ENCODE data around the gene KCTD12. TPM values are rescaled to one million over a fixed set of nuclear protein-coding genes. Genes with fewer than 3 reads are reported as not detected.

Gene KCTD12
- total RNA-seq, 2 donors from 2014 or later, result 30.3 to 58.4 TPM

- no peaks in the 10 kb centered on the region for H3K9me3 ChIP-seq
- H3K36me3 ChIP-seq, result no peaks in the 10 kb centered on the region
- DNase-seq, result no peak
- TF ChIP-seq, protein P1, sequence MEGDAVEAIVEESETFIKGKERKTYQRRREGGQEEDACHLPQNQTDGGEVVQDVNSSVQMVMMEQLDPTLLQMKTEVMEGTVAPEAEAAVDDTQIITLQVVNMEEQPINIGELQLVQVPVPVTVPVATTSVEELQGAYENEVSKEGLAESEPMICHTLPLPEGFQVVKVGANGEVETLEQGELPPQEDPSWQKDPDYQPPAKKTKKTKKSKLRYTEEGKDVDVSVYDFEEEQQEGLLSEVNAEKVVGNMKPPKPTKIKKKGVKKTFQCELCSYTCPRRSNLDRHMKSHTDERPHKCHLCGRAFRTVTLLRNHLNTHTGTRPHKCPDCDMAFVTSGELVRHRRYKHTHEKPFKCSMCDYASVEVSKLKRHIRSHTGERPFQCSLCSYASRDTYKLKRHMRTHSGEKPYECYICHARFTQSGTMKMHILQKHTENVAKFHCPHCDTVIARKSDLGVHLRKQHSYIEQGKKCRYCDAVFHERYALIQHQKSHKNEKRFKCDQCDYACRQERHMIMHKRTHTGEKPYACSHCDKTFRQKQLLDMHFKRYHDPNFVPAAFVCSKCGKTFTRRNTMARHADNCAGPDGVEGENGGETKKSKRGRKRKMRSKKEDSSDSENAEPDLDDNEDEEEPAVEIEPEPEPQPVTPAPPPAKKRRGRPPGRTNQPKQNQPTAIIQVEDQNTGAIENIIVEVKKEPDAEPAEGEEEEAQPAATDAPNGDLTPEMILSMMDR (IDR thresholded peaks at IDR 0.05), result no peak
- H3K4me1 ChIP-seq, result no peaks in the 10 kb centered on the region
- intact Hi-C loops (cut with DNase I), result no loop called here
- H3K27me3 ChIP-seq, result no peaks in the 10 kb centered on the region
- H3K4me3 ChIP-seq, result no peak overlapping the region
- H3K27ac ChIP-seq, result no peak overlapping the region
- H3K9ac ChIP-seq (ENCODE audit: low read depth in 2 of 2, low read length in 2 of 2), result no peak overlapping the region
Measured at GRCh38 chr13:76852986-76853385, 33.2 kb downstream of the KCTD12 start.

GRCh38 chr13:76851961-76852360 is 34.2 kb downstream of the KCTD12 start:
- no peak overlapping the region for H3K4me3 ChIP-seq
- H3K36me3 ChIP-seq, result no peaks in the 10 kb centered on the region
- no peaks in the 10 kb centered on the region for H3K27me3 ChIP-seq
- intact Hi-C loops (cut with DNase I), result no loop called here
- H3K27ac ChIP-seq, result no peak overlapping the region
- TF ChIP-seq, protein P1 (IDR thresholded peaks at IDR 0.05), result no peak
- H3K9ac ChIP-seq (ENCODE audit: low read depth in 2 of 2, low read length in 2 of 2), result no peak overlapping the region
- H3K9me3 ChIP-seq, result no peaks in the 10 kb centered on the region
- H3K4me1 ChIP-seq, result no peaks in the 10 kb centered on the region
- DNase-seq, result no peak

DNA sequence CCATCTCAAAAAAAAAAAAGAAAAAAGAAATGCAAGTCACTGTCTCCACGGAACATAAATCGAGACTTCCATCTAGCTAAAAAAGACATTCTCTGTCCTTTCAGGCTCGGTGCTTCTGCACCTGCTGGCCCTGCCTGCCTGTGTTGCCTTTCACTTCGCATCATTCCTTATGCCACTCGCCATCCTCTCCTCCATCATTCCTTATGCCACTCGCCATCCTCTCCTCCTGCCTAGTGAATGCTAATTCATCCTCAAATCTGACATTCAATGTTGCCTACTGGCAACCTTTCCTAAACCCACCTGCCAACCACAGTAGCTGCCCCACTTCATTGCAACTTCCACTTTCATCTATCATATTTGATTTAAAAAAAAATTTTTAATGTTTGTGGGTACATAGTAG is 36.7 kb downstream of the KCTD12 start:
- DNase-seq, result no peak
- no peak overlapping the region for H3K9ac ChIP-seq (ENCODE audit: low read depth in 2 of 2, low read length in 2 of 2)
- no peak overlapping the region for H3K4me3 ChIP-seq
- no peaks in the 10 kb centered on the region for H3K27me3 ChIP-seq
- H3K36me3 ChIP-seq, result no peaks in the 10 kb centered on the region
- no peaks in the 10 kb centered on the region for H3K9me3 ChIP-seq
- intact Hi-C loops (cut with DNase I), result no loop called here
- no peak overlapping the region for H3K27ac ChIP-seq
- no peaks in the 10 kb centered on the region for H3K4me1 ChIP-seq
- TF ChIP-seq, protein P1 (IDR thresholded peaks at IDR 0.05), result no peak

- H3K36me3 ChIP-seq, result no peaks in the 10 kb centered on the region
- no peaks in the 10 kb centered on the region for H3K4me1 ChIP-seq
- DNase-seq, result no peak
- H3K27ac ChIP-seq, result no peak overlapping the region
- H3K27me3 ChIP-seq, result no peaks in the 10 kb centered on the region
- intact Hi-C loops (cut with DNase I), result no loop called here
- no peak overlapping the region for H3K9ac ChIP-seq (ENCODE audit: low read depth in 2 of 2, low read length in 2 of 2)
- no peak overlapping the region for H3K4me3 ChIP-seq
- H3K9me3 ChIP-seq, result no peaks in the 10 kb centered on the region
- TF ChIP-seq, protein P1 (IDR thresholded peaks at IDR 0.05), result no peak
Measured at GRCh38 chr13:76848596-76848995, 37.6 kb downstream of the KCTD12 start.

DNA sequence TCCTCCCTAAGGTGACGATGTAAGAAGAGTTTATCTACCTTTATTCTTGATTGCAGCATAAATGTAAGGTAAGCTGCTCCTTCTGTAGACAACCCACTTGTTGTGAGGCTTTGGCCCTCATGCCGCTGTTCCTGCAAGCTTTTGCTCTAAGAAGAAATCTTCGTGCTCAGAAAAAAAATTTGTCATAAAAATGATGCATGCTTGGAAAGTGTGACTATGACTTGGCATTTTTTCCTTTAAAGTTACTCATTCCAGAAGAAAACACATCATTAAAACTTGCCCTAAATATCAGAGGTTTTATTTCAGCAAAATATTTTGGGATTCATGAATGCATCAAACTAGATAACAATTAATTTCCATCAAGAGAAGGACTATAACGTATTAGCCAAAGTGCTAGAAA is 39.8 kb downstream of the KCTD12 start:
- Histone ChIP-seq H3K27ac (no peak overlapping the region), H3K9me3 (no peaks in the 10 kb centered on the region), H3K27me3 (no peaks in the 10 kb centered on the region), H3K9ac (ENCODE audit: low read depth in 2 of 2, low read length in 2 of 2) (no peak overlapping the region), H3K4me3 (no peak overlapping the region), H3K36me3 (no peaks in the 10 kb centered on the region), H3K4me1 (no peaks in the 10 kb centered on the region)
- no peak for DNase-seq
- intact Hi-C loops (cut with DNase I), result no loop called here
- TF ChIP-seq, protein P1 (IDR thresholded peaks at IDR 0.05), result no peak

DNA sequence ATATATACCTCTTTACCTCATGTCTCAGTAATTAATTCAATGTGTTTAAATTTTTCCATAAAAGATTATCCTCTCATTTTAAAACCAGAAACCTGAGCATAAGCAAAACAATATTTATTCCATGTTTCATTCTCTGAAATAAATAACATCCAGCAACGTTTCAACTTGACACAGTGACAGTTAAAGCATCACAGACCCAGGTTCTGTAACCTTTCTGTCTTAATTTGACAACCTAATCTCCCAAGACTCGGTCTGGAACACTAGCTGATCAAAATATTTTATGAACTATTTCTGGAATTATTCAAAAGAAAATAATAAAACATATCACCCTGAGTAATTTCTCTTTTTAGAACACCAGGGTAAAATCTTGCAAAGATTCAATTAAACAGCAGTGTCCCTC is 40.3 kb downstream of the KCTD12 start:
- H3K9me3 ChIP-seq, result no peaks in the 10 kb centered on the region
- H3K4me1 ChIP-seq, result no peaks in the 10 kb centered on the region
- no peaks in the 10 kb centered on the region for H3K36me3 ChIP-seq
- no peak for DNase-seq
- intact Hi-C loops (cut with DNase I), result no loop called here
- H3K9ac ChIP-seq (ENCODE audit: low read depth in 2 of 2, low read length in 2 of 2), result no peak overlapping the region
- TF ChIP-seq, protein P1 (IDR thresholded peaks at IDR 0.05), result no peak
- H3K4me3 ChIP-seq, result no peak overlapping the region
- H3K27me3 ChIP-seq, result no peaks in the 10 kb centered on the region
- no peak overlapping the region for H3K27ac ChIP-seq
